ENCODE data around the gene CCDC92B. TPM values are rescaled to one million over a fixed set of nuclear protein-coding genes. Genes with fewer than 3 reads are reported as not detected.

CCDC92B gene
- total RNA-seq, 4 donors from 2014 or later = 0.30 TPM; not detected in 3

DNA sequence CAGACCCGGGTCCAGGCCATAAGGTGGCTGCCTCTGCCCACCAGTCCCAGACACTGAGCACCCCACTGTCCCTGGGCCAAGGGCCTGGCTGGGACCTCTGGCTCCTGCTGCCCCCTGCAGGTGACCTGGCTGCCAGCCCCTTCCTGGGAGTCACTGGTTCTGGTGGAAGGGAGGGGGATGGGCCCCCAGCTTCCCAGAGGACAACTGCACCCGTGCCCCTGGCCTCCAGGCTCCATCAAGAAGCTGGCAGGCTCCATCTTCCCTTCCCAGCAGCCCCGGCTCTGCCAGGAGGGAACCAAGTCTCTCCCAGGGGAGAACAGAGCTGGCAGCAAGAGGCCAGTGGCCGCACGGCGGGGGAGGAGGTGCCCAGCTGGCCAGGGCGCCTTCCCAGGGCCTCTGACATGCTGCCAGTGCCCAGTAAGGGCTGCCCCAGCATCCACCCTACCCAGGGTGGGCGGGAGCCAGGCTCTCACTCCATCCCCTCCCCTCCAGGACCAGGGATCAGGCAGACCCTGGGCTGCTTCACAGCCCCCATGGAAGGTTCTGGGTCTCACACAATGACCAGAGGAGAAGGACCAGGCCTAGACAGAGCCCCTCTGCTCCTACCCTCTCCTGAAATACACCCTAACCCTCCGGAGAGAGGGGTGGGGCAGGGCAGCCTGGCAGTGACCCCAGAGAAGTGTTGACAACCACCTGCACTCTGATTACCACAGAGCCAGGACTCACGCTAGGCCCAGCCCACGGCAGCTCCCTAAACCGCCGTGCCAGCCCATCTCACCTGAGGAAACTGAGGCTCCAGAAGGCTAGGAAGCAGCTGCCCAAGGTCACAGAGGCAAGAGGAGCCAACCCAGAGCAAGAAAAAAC lies 41.5 kb downstream of the CCDC92B start:
- Histone ChIP-seq H3K4me3 (peak overlapping the region in 1 of 4 donors; percentile 14), H3K27ac (peak overlapping the region in 3 of 4 donors; percentile 21 to 84 (median 80)), H3K27me3 (no peaks in the 10 kb centered on the region), H3K9me3 (no peaks in the 10 kb centered on the region), H3K36me3 (peaks cover 0 to 19% (median 0%) of the 10 kb centered on the region in 3 donors), H3K4me1 (peaks cover 0 to 58% (median 48%) of the 10 kb centered on the region in 4 donors)
- WGBS, 2 donors = 46 to 47% methylated on average over 7 to 12 of the region's 13 CpGs
- no peak for DNase-seq (ENCODE audit: low spot score in 2 of 2)
- no peak for TF ChIP-seq EP300 (IDR thresholded peaks at IDR 0.05)
- peak in 3 of 5 experiments; percentile 26 to 40 (median 34) for TF ChIP-seq CTCF (IDR thresholded peaks at IDR 0.05)
- no peak for TF ChIP-seq POLR2A (IDR thresholded peaks at IDR 0.05)

DNA sequence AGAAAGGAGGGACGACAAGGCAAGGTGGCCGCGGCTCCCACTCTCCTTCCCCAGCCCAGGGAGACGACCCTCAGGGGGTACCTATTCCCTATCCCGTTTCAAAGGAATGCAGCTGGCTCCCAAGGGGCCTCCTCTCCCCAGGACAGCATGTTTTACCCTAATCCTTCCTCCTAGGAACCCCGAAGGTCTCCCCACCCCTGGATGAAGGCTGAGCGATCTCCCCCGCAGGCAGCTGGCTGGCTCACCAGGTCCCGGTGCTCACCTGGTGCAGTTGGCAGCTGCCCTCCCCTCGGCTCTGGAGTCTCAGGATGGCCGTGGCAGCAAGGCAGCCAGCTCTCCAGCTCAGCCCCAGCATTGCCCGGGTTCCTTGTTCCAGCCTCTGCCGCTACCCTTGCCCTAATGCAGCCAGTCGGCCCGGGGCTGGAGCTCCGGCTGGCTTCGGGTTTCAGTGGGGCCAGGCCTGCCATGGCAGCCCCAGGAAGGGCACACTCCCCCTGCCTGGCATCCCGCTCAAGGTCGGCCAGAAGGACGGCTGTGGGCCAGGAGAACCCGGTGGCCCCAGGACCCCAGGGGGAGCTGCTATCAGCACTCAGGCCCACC lies 42.4 kb downstream of the CCDC92B start:
- H3K9me3 ChIP-seq = no peaks in the 10 kb centered on the region
- no peak overlapping the region for H3K4me3 ChIP-seq
- TF ChIP-seq EP300 (IDR thresholded peaks at IDR 0.05) = no peak
- no peak for TF ChIP-seq POLR2A (IDR thresholded peaks at IDR 0.05)
- no peak for TF ChIP-seq CTCF (IDR thresholded peaks at IDR 0.05)
- no peaks in the 10 kb centered on the region for H3K27me3 ChIP-seq
- H3K36me3 ChIP-seq = peaks cover 0 to 29% (median 0%) of the 10 kb centered on the region in 3 donors
- peak overlapping the region in 3 of 4 donors; percentile 11 to 84 (median 21) for H3K27ac ChIP-seq
- WGBS, 2 donors = 73 to 82% methylated on average over 17 to 20 of the region's 21 CpGs
- no peak for DNase-seq (ENCODE audit: low spot score in 2 of 2)
- H3K4me1 ChIP-seq = peaks cover 0 to 49% (median 41%) of the 10 kb centered on the region in 4 donors

DNA sequence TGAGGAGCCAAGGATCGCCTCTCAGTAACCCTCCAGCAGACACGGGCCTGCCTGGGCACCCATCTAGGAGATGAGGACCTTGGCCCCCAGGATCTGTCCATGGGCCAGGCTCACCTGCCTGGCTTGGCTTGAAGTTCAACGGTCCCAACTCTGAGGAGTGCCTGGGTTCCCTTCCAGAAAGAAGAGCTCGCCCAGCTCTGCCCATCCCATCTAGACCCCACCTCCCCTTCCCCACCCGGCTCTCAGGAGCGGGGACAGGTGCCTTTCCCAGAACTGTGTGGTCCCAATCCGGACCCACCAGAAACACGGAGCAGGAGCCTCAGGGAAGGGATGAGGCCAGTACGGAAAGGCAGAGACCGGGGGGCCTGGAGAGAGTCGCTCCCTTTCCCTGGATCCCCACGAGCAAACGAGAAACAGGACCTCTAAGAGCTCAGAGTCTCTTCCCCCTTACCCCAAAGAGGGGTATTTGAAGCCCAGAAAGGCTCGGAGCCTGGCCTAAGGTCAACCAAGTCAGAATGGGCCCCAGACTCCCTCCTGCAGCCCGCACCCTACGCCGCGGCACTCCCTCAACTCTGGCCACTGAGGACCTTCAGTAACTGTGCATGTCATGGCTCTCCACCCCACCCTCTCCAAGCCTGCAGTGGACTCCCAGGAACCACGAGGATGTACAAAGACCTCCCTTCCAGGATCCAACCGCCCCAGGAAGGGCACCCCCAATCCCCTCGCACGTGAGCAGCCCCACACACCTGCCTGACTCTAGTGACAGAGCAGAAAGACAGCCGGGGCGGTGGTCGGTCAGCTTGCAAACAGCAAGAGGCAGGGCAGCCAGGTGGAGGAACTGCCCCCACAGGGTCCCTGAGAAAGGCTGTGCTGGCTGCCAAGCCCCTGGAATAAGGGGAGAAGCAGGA lies 43.3 kb downstream of the CCDC92B start:
- H3K27me3 ChIP-seq = no peaks in the 10 kb centered on the region
- DNase-seq (ENCODE audit: low spot score in 2 of 2) = no peak
- no peaks in the 10 kb centered on the region for H3K9me3 ChIP-seq
- no peak overlapping the region for H3K4me3 ChIP-seq
- peaks cover 0 to 49% (median 40%) of the 10 kb centered on the region in 4 donors for H3K4me1 ChIP-seq
- WGBS, 2 donors = 88 to 91% methylated on average over 23 of the region's 25 CpGs
- TF ChIP-seq EP300 (IDR thresholded peaks at IDR 0.05) (no peak), POLR2A (IDR thresholded peaks at IDR 0.05) (no peak), CTCF (IDR thresholded peaks at IDR 0.05) (no peak)
- peaks cover 0 to 37% (median 3%) of the 10 kb centered on the region in 3 donors for H3K36me3 ChIP-seq
- no peak overlapping the region for H3K27ac ChIP-seq

GRCh38 chr17:2705263-2705662 lies 44.2 kb downstream of the CCDC92B start:
- no peaks in the 10 kb centered on the region for H3K27me3 ChIP-seq
- no peak for DNase-seq (ENCODE audit: low spot score in 2 of 2)
- H3K4me3 ChIP-seq = no peak overlapping the region
- H3K9me3 ChIP-seq = no peaks in the 10 kb centered on the region
- no peak for TF ChIP-seq CTCF (IDR thresholded peaks at IDR 0.05)
- no peak for TF ChIP-seq EP300 (IDR thresholded peaks at IDR 0.05)
- no peak for TF ChIP-seq POLR2A (IDR thresholded peaks at IDR 0.05)
- H3K4me1 ChIP-seq = peaks cover 0 to 43% (median 33%) of the 10 kb centered on the region in 4 donors
- H3K27ac ChIP-seq = no peak overlapping the region
- H3K36me3 ChIP-seq = peaks cover 0 to 46% (median 4%) of the 10 kb centered on the region in 3 donors
- WGBS, 2 donors = 72 to 81% methylated on average over 7 of the region's 7 CpGs

Measured in tibial nerve (tissue), 4 donors.